ENCODE measurements around the gene KIF3C. TPM values are rescaled to one million over a fixed set of nuclear protein-coding genes. Genes with fewer than 3 reads are reported as not detected.
"Not testable (repeated sequence)": the region's sequence is repeated elsewhere in the genome, so short reads cannot be mapped to it uniquely, and the experiment has no call there.

KIF3C gene
- total RNA-seq, 4 donors from 2014 or later = 6.6 to 14.3 (median 9.3) TPM

- Histone ChIP-seq H3K36me3 (no peaks in the 10 kb centered on the region), H3K4me1 (no peaks in the 10 kb centered on the region), H3K9me3 (no peaks in the 10 kb centered on the region), H3K27me3 (no peaks in the 10 kb centered on the region), H3K4me3 (no peak overlapping the region), H3K27ac (replicated peaks in 1 of 4) (no peak overlapping the region)
- TF ChIP-seq EP300 (IDR thresholded peaks at IDR 0.05) (no peak), POLR2AphosphoS5 (IDR thresholded peaks at IDR 0.05) (no peak), POLR2A (IDR thresholded peaks at IDR 0.05; ENCODE audit: low read depth) (no peak)
- intact Hi-C loops (cut with DNase I) = no loop called here
- 89% methylated on average over 2 of the region's 2 CpGs for WGBS
- DNase-seq (ENCODE audit: extremely low spot score) = no peak
Observed at GRCh38 chr2:25905126-25905525, 77.2 kb downstream of the KIF3C start.

- H3K9me3 ChIP-seq = no peaks in the 10 kb centered on the region
- no peak for DNase-seq (ENCODE audit: extremely low spot score)
- H3K27me3 ChIP-seq = no peaks in the 10 kb centered on the region
- WGBS = 87% methylated on average over 5 of the region's 5 CpGs
- H3K27ac ChIP-seq (replicated peaks in 1 of 4) = no peak overlapping the region
- H3K4me1 ChIP-seq = no peaks in the 10 kb centered on the region
- no peaks in the 10 kb centered on the region for H3K36me3 ChIP-seq
- no peak overlapping the region for H3K4me3 ChIP-seq
- intact Hi-C loops (cut with DNase I) = no loop called here
- TF ChIP-seq CTCF (IDR thresholded peaks at IDR 0.05) = no peak
- TF ChIP-seq POLR2A (IDR thresholded peaks at IDR 0.05; ENCODE audit: low read depth) = no peak
- TF ChIP-seq EP300 (IDR thresholded peaks at IDR 0.05) = no peak
- TF ChIP-seq POLR2AphosphoS5 (IDR thresholded peaks at IDR 0.05) = no peak
Observed at GRCh38 chr2:25903216-25903776, 79.0 kb downstream of the KIF3C start.

GRCh38 chr2:25899404-25899970, 82.8 kb downstream of the KIF3C start:
- WGBS = 64% methylated on average over 11 of the region's 11 CpGs
- Histone ChIP-seq H3K9me3 (no peaks in the 10 kb centered on the region), H3K36me3 (no peaks in the 10 kb centered on the region), H3K27ac (replicated peaks in 1 of 4) (no peak overlapping the region), H3K4me3 (no peak overlapping the region), H3K27me3 (no peaks in the 10 kb centered on the region), H3K4me1 (no peaks in the 10 kb centered on the region)
- no peak for TF ChIP-seq CTCF (IDR thresholded peaks at IDR 0.05)
- no peak for TF ChIP-seq POLR2AphosphoS5 (IDR thresholded peaks at IDR 0.05)
- TF ChIP-seq EP300 (IDR thresholded peaks at IDR 0.05) = no peak
- TF ChIP-seq POLR2A (IDR thresholded peaks at IDR 0.05; ENCODE audit: low read depth) = no peak
- DNase-seq (ENCODE audit: extremely low spot score) = no peak
- intact Hi-C loops (cut with DNase I) = no loop called here

GRCh38 chr2:25897506-25897905, 84.8 kb downstream of the KIF3C start:
- WGBS = 74% methylated on average over 4 of the region's 4 CpGs
- H3K36me3 ChIP-seq = no peaks in the 10 kb centered on the region
- H3K4me3 ChIP-seq = no peak overlapping the region
- H3K4me1 ChIP-seq = no peaks in the 10 kb centered on the region
- no peak overlapping the region for H3K27ac ChIP-seq (replicated peaks in 1 of 4)
- no peak for DNase-seq (ENCODE audit: extremely low spot score)
- no peaks in the 10 kb centered on the region for H3K27me3 ChIP-seq
- intact Hi-C loops (cut with DNase I) = no loop called here
- no peaks in the 10 kb centered on the region for H3K9me3 ChIP-seq
- TF ChIP-seq EP300 (IDR thresholded peaks at IDR 0.05) = no peak
- TF ChIP-seq POLR2AphosphoS5 (IDR thresholded peaks at IDR 0.05) = no peak
- no peak for TF ChIP-seq CTCF (IDR thresholded peaks at IDR 0.05)
- no peak for TF ChIP-seq POLR2A (IDR thresholded peaks at IDR 0.05; ENCODE audit: low read depth)

GRCh38 chr2:25896308-25896707, 86.0 kb downstream of the KIF3C start:
- H3K27ac ChIP-seq (replicated peaks in 1 of 4); H3K9me3 ChIP-seq; H3K27me3 ChIP-seq; DNase-seq (ENCODE audit: extremely low spot score); intact Hi-C loops (cut with DNase I); H3K36me3 ChIP-seq; H3K4me3 ChIP-seq; H3K4me1 ChIP-seq: not testable (repeated sequence)
- WGBS = 96% methylated on average over 9 of the region's 9 CpGs

- intact Hi-C loops (cut with DNase I) = no loop called here
- Histone ChIP-seq H3K36me3 (no peaks in the 10 kb centered on the region), H3K27me3 (no peaks in the 10 kb centered on the region), H3K27ac (replicated peaks in 1 of 4) (no peak overlapping the region), H3K9me3 (no peaks in the 10 kb centered on the region), H3K4me3 (no peak overlapping the region), H3K4me1 (no peaks in the 10 kb centered on the region)
- TF ChIP-seq CTCF (IDR thresholded peaks at IDR 0.05) (no peak), EP300 (IDR thresholded peaks at IDR 0.05) (no peak), POLR2AphosphoS5 (IDR thresholded peaks at IDR 0.05) (no peak), POLR2A (IDR thresholded peaks at IDR 0.05; ENCODE audit: low read depth) (no peak)
- DNase-seq (ENCODE audit: extremely low spot score) = no peak
Observed at GRCh38 chr2:25895610-25896009, 86.7 kb downstream of the KIF3C start.
